Endothelial cell of umbilical vein (primary cell): ENCODE measurements around the gene FAM83D. TPM values are rescaled to one million over a fixed set of nuclear protein-coding genes. Genes with fewer than 3 reads are reported as not detected.
A peak's percentile ranks its signal among the peaks of the same experiment; 100 is the strongest.

Experiments
- Bru-seq: library from RNA; stranded (reverse); fragments of 400-500 nt; gene quantifications from one replicate; lab custom pipeline; 2021; lab: Mats Ljungman, UMichigan
- BruChase-seq, 2 experiments: library from RNA; stranded (reverse); fragments of 400-500 nt; gene quantifications; one replicate each; lab custom pipeline; 2021; lab: Mats Ljungman, UMichigan
- BruUV-seq: library from RNA; stranded (reverse); fragments of 400-500 nt; replicated peaks from 2 replicates; lab custom pipeline; 2021; lab: Mats Ljungman, UMichigan
- CTCF ChIA-PET: fragments of 300-600, 350-600 bp; sonication (Branson Sonifier 250); formaldehyde crosslinking; loops from one replicate; lab custom pipeline; 2021; ENCODE audit warnings: antibody characterized with exemption, inconsistent platforms; lab: Charles Lee
- POLR2A ChIA-PET: fragments of 300-600, 350-600 bp; sonication (Branson Sonifier 250); formaldehyde crosslinking; loops from one replicate; lab custom pipeline; 2021; ENCODE audit warnings: antibody characterized with exemption, inconsistent platforms; lab: Charles Lee
- DNase-seq: peaks from one replicate; pipeline ENCODE4 v3.0.0-alpha.2; 2011; ENCODE audit warnings: low read depth, low spot score
- FAIRE-seq: peaks from 2 replicates; lab custom pipeline; 2011; peaks lifted over from hg19 to GRCh38; lab: Jason Lieb, UNC
- H2AFZ ChIP-seq: 2 replicates; pipeline ENCODE4 v1.6.0; 2012; ENCODE audit warnings: low read depth, low read length, control low read depth, inconsistent platforms
- H3K27ac ChIP-seq: 2 replicates; pipeline ENCODE4 v1.5.1; 2011; ENCODE audit warnings: low read depth, mild to moderate bottlenecking, control low read depth, low read length, moderate library complexity; ENCODE audit not compliant: insufficient read depth
- H3K27me3 ChIP-seq, 2 experiments: 2 replicates each; pipeline versions ENCODE4 v1.6.0 to v1.6.1; 2011; ENCODE audit warnings: low read length in 2 of 2, mixed read lengths in 1 of 2; ENCODE audit not compliant: control insufficient read depth in 2 of 2, insufficient read depth in 2 of 2
- H3K36me3 ChIP-seq, 2 experiments: 2 replicates in 1 of 2; 3 replicates in 1 of 2; pipeline ENCODE4 v1.5.1; 2011; ENCODE audit warnings: low read length in 2 of 2, mild to moderate bottlenecking in 1 of 2, moderate library complexity in 1 of 2; ENCODE audit not compliant: control insufficient read depth in 2 of 2, insufficient read depth in 2 of 2; ENCODE audit errors: extremely low read depth in 1 of 2
- H3K4me1 ChIP-seq: 3 replicates; pipeline ENCODE4 v1.5.1; 2011; ENCODE audit warnings: mild to moderate bottlenecking, low read length; ENCODE audit not compliant: control insufficient read depth, insufficient read depth; ENCODE audit errors: extremely low read depth
- H3K4me2 ChIP-seq: 2 replicates; pipeline ENCODE4 v1.6.1; 2011; ENCODE audit warnings: low read length, control low read depth, mixed read lengths; ENCODE audit not compliant: insufficient read depth
- H3K4me3 ChIP-seq, 3 experiments: fragments of 200-600 bp in 1 of 3; sonication (generic), shearing (Covaris generic) in 1 of 3; replicated peaks in 1 of 3; 2 replicates each; pipeline ENCODE4 v1.5.1; 2011 to 2016; ENCODE audit warnings: control low read depth in 3 of 3, low read length in 3 of 3, mild to moderate bottlenecking in 2 of 3, inconsistent platforms in 1 of 3, low read depth in 1 of 3, moderate library complexity in 1 of 3; ENCODE audit not compliant: insufficient read depth in 1 of 3
- H3K79me2 ChIP-seq: 2 replicates; pipeline ENCODE4 v1.6.0; 2012; ENCODE audit warnings: low read length, inconsistent platforms; ENCODE audit not compliant: control insufficient read depth, insufficient read depth
- H3K9ac ChIP-seq: replicated peaks from 2 replicates; pipeline ENCODE3; 2011; ENCODE audit warnings: low read length, control low read depth; ENCODE audit not compliant: insufficient read depth; ENCODE audit errors: extremely low read depth
- H3K9me1 ChIP-seq: replicated peaks from 3 replicates; pipeline ENCODE4 v1.6.0; 2011; ENCODE audit warnings: mild to moderate bottlenecking, low read length; ENCODE audit not compliant: control insufficient read depth, insufficient read depth; ENCODE audit errors: extremely low read depth
- H3K9me3 ChIP-seq: replicated peaks from 2 replicates; pipeline ENCODE4 v1.5.1; 2012; ENCODE audit warnings: low read length, inconsistent platforms; ENCODE audit not compliant: control insufficient read depth, insufficient read depth
- H4K20me1 ChIP-seq: replicated peaks from 2 replicates; pipeline ENCODE3; 2011; ENCODE audit warnings: mild to moderate bottlenecking, low read length; ENCODE audit not compliant: control insufficient read depth, insufficient read depth; ENCODE audit errors: extremely low read depth
- EZH2 ChIP-seq: IDR thresholded peaks from 2 replicates; pipeline ENCODE4 v1.6.1; 2012; ENCODE audit warnings: borderline replicate concordance, low read depth, mild to moderate bottlenecking, moderate library complexity, low read length, inconsistent platforms; ENCODE audit not compliant: severe bottlenecking
- FOS ChIP-seq: IDR thresholded peaks from 2 replicates; pipeline ENCODE4 v1.6.1; 2011; ENCODE audit warnings: mild to moderate bottlenecking, low read length, moderate library complexity, borderline replicate concordance; ENCODE audit not compliant: insufficient read depth
- GATA2 ChIP-seq: IDR thresholded peaks from 2 replicates; pipeline ENCODE4 v1.7.0; 2011; ENCODE audit warnings: low read depth, mild to moderate bottlenecking, moderate library complexity, mixed read lengths, low read length; ENCODE audit not compliant: insufficient read length, insufficient read depth
- MYC ChIP-seq: IDR thresholded peaks from one replicate; pipeline ENCODE4 v1.6.1; 2011; ENCODE audit warnings: mild to moderate bottlenecking, low read depth, low read length
- POLR2A ChIP-seq: IDR thresholded peaks from 2 replicates; pipeline ENCODE4 v1.6.1; 2012; ENCODE audit warnings: low read depth, mild to moderate bottlenecking, control low read depth, low read length
- POLR2AphosphoS5 ChIP-seq: IDR thresholded peaks from 2 replicates; pipeline ENCODE4 v1.6.1; 2012; ENCODE audit warnings: low read depth, mild to moderate bottlenecking, control low read depth, low read length, moderate library complexity; ENCODE audit not compliant: insufficient read depth
- dilution Hi-C: fragments of 300-500 bp; cut with MboI; formaldehyde crosslinking; loops from one replicate; pipeline ENCODE4 v1.15.0; 2019; ENCODE audit warnings: low sequenced_read_pairs; ENCODE audit not compliant: extremely low pct_ligation_motif_present
- intact Hi-C: fragments of 100-400 bp; cut with micrococcal nuclease; formaldehyde crosslinking; loops from one replicate; pipeline ENCODE4 v1.10.0; 2022
- long read RNA-seq: library from polyadenylated mRNA; stranded (forward); transcript quantifications from one replicate; pipeline ENCODE4 v2.0.0, GENCODE V29; 2021
- polyA minus RNA-seq, 3 experiments: library from RNA; depleted of rRNA, polyadenylated mRNA; stranded (reverse); fragments of >200 nt; gene quantifications; 1 replicate in 1 of 3; 2 replicates in 2 of 3; pipeline ENCODE4 v1.2.3, GENCODE V29; 2011
- polyA plus RNA-seq, 4 experiments: library from polyadenylated mRNA; depleted of rRNA in 3 of 4; stranded (reverse) in 3 of 4; unstranded in 1 of 4; fragments of >200 nt; gene quantifications; 2 replicates each; pipeline versions ENCODE4 v1.2.1 to v1.2.3, GENCODE V29; 2011 to 2012; ENCODE audit warnings: missing spikeins in 1 of 4
- total RNA-seq: library from RNA; stranded (reverse); gene quantifications from 2 replicates; pipeline ENCODE4 v1.2.3, GENCODE V29; 2021
- TF ChIP-seq, protein P1 (sequence below), 2 donors: IDR thresholded peaks; 1 replicate in 1 of 2; 2 replicates in 1 of 2; pipeline ENCODE4 v1.5.1; 2011; ENCODE audit warnings: low read length in 2 of 2, mild to moderate bottlenecking in 2 of 2, moderate library complexity in 2 of 2, control low read depth in 1 of 2, inconsistent platforms in 1 of 2, low read depth in 1 of 2; ENCODE audit not compliant: insufficient read depth in 1 of 2; ENCODE audit errors: extremely low read depth in 1 of 2
- TF ChIP-seq, protein P2 (sequence below): IDR thresholded peaks from 2 replicates; pipeline ENCODE4 v1.6.1; 2011; ENCODE audit not compliant: insufficient read depth, insufficient read length

FAM83D gene, protein sequence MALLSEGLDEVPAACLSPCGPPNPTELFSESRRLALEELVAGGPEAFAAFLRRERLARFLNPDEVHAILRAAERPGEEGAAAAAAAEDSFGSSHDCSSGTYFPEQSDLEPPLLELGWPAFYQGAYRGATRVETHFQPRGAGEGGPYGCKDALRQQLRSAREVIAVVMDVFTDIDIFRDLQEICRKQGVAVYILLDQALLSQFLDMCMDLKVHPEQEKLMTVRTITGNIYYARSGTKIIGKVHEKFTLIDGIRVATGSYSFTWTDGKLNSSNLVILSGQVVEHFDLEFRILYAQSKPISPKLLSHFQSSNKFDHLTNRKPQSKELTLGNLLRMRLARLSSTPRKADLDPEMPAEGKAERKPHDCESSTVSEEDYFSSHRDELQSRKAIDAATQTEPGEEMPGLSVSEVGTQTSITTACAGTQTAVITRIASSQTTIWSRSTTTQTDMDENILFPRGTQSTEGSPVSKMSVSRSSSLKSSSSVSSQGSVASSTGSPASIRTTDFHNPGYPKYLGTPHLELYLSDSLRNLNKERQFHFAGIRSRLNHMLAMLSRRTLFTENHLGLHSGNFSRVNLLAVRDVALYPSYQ
- total RNA-seq (35.5 and 46.0 TPM in 2 replicates), polyA plus RNA-seq (38.2 and 41.0 TPM in 2 replicates), polyA minus RNA-seq (28.5 and 35.0 TPM in 2 replicates), Bru-seq, nascent RNA (percentile 78 among the genes with signal in this experiment), BruChase-seq, experiment 1, labeled RNA remaining after a 6-hour chase (percentile 85 among the genes with signal in this experiment), BruChase-seq, experiment 2, labeled RNA remaining after a 2-hour chase (percentile 73 among the genes with signal in this experiment)
- 47.3 and 52.7 TPM in 2 replicates for polyA plus RNA-seq (2011; cell fraction: cytosol; rRNA removed)
- polyA plus RNA-seq (2011; cell fraction: nucleus; rRNA removed), result 39.0 and 45.2 TPM in 2 replicates
- 17.4 and 39.7 TPM in 2 replicates for polyA plus RNA-seq (2012)
- 57.0 TPM for polyA minus RNA-seq (2011; cell fraction: cytosol; rRNA and poly(A)+ RNA removed)
- 18.4 and 21.3 TPM in 2 replicates for polyA minus RNA-seq (2011; cell fraction: nucleus; rRNA and poly(A)+ RNA removed)
- long read RNA-seq, transcript FAM83D-201 (4 exons, 2,475 nt), result major isoform, 120 of 127 reads
- long read RNA-seq, partial matches to known transcripts, result 5 of 127 reads
- long read RNA-seq, other reads (novel, unspliced or antisense), result 2 of 127 reads

DNA sequence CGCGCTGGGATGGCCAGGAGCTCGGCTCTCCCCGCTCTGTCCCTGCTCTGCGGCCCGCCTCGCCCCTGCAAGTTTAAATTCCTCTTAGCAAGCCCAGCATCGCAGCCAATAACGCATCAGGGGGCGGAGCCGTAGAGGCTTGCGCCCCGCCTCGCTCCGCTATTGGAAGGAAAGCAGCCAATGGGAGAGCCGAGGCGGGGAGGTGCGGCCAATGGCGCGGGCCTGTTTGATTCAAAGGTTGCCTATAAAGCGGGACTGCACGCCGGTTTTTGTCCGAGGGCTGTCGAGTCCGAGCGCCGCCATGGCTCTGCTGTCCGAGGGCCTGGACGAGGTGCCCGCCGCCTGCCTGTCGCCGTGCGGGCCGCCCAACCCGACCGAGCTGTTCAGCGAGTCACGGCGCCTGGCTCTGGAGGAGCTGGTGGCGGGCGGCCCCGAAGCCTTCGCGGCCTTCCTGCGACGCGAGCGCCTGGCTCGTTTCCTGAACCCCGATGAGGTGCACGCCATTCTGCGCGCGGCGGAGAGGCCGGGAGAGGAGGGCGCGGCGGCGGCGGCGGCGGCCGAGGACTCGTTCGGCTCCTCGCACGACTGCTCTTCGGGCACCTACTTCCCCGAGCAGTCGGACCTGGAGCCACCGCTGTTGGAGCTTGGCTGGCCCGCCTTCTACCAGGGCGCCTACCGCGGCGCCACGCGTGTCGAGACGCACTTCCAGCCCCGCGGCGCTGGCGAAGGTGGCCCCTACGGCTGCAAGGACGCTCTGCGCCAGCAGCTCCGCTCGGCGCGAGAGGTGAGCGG lies at the start of gene FAM83D:
Gene FAM83D, plus strand, starts transcription at position 276 of the 792 bp plus-strand sequence. Its CDS starts 26 bp downstream, at position 302.
- BruUV-seq, result TSS peak; percentile 23
- dilution Hi-C loops, result no loop called here
- H3K4me1 ChIP-seq, result peaks cover 23% of the 10 kb centered on the region
- H3K27me3 ChIP-seq, result no peaks in the 10 kb centered on the region
- DNase-seq (peak; percentile 100), FAIRE-seq (peak; percentile 98)
- POLR2A ChIA-PET, result interaction anchor here (0.8 to 1.6 kb wide), 3 partner anchors 36 to 123 kb away, joined by 3 to 4 read pairs (median 3); partner anchors contain the start of gene DHX35
- H3K79me2 ChIP-seq, result peaks cover 48% of the 10 kb centered on the region
- peak within 1 kb of the TSS; percentile 65 for H2AFZ ChIP-seq
- no peaks in the 10 kb centered on the region for H3K36me3 ChIP-seq
- no peaks in the 10 kb centered on the region for H3K9me3 ChIP-seq
- intact Hi-C loops, result loop anchor here (1.0 kb wide), 3 partner anchors 9 to 122 kb away; partner anchors contain the start of gene DHX35
- no peak for TF ChIP-seq EZH2
- peak; percentile 92 for TF ChIP-seq POLR2AphosphoS5
- TF ChIP-seq MYC, result no peak
- TF ChIP-seq, protein P1, sequence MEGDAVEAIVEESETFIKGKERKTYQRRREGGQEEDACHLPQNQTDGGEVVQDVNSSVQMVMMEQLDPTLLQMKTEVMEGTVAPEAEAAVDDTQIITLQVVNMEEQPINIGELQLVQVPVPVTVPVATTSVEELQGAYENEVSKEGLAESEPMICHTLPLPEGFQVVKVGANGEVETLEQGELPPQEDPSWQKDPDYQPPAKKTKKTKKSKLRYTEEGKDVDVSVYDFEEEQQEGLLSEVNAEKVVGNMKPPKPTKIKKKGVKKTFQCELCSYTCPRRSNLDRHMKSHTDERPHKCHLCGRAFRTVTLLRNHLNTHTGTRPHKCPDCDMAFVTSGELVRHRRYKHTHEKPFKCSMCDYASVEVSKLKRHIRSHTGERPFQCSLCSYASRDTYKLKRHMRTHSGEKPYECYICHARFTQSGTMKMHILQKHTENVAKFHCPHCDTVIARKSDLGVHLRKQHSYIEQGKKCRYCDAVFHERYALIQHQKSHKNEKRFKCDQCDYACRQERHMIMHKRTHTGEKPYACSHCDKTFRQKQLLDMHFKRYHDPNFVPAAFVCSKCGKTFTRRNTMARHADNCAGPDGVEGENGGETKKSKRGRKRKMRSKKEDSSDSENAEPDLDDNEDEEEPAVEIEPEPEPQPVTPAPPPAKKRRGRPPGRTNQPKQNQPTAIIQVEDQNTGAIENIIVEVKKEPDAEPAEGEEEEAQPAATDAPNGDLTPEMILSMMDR (IDR thresholded peaks at IDR 0.05; ENCODE audit: extremely low read depth in 1 of 2, insufficient read depth in 1 of 2, low read depth in 1 of 2, low read length in 2 of 2), result peak in 1 of 2 donors; percentile 92
- TF ChIP-seq, protein P2, sequence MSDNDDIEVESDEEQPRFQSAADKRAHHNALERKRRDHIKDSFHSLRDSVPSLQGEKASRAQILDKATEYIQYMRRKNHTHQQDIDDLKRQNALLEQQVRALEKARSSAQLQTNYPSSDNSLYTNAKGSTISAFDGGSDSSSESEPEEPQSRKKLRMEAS, result no peak
- peak; percentile 95 for TF ChIP-seq POLR2A
- no peak for TF ChIP-seq GATA2
- no peak for TF ChIP-seq FOS
- H3K4me3 ChIP-seq, result peak within 1 kb of the TSS; percentile 60 to 98 (median 95)
- CTCF ChIA-PET, result interaction anchor here (0.6 to 3.2 kb wide), 35 partner anchors 8 to 449 kb away, joined by 3 to 55 read pairs (median 4); partner anchors contain the start of gene DHX35
- no peaks in the 10 kb centered on the region for H4K20me1 ChIP-seq
- H3K4me2 ChIP-seq, result peak within 1 kb of the TSS; percentile 94
- peak within 1 kb of the TSS; percentile 43 for H3K27ac ChIP-seq
- H3K9ac ChIP-seq, result peak within 1 kb of the TSS; percentile 71
- H3K9me1 ChIP-seq, result no peaks in the 10 kb centered on the region
